ENCODE data around the gene RPS6KA1.

- TF ChIP-seq, protein P1, sequence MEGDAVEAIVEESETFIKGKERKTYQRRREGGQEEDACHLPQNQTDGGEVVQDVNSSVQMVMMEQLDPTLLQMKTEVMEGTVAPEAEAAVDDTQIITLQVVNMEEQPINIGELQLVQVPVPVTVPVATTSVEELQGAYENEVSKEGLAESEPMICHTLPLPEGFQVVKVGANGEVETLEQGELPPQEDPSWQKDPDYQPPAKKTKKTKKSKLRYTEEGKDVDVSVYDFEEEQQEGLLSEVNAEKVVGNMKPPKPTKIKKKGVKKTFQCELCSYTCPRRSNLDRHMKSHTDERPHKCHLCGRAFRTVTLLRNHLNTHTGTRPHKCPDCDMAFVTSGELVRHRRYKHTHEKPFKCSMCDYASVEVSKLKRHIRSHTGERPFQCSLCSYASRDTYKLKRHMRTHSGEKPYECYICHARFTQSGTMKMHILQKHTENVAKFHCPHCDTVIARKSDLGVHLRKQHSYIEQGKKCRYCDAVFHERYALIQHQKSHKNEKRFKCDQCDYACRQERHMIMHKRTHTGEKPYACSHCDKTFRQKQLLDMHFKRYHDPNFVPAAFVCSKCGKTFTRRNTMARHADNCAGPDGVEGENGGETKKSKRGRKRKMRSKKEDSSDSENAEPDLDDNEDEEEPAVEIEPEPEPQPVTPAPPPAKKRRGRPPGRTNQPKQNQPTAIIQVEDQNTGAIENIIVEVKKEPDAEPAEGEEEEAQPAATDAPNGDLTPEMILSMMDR (IDR thresholded peaks at IDR 0.05) = no peak
- TF ChIP-seq POLR2AphosphoS5 (IDR thresholded peaks at IDR 0.05) = no peak
- no peak for TF ChIP-seq POLR2A (IDR thresholded peaks at IDR 0.05)
Observed at GRCh38 chr1:26548841-26549240, 19.3 kb downstream of the RPS6KA1 start.
